Tibial artery (tissue), 4 donors: ENCODE measurements around the gene PIGZ.
A peak's percentile ranks its signal among the peaks of the same experiment; 100 is the strongest.

ENCODE experiments used
- DNase-seq, 2 donors: peaks; one replicate each; pipeline ENCODE4 v3.0.0-alpha.2; 2019
- H3K27ac ChIP-seq, 2 donors: fragments of 200-600 bp; sonication (generic) in 1 of 2; 1 replicate in 1 of 2; 2 replicates in 1 of 2; pipeline ENCODE4 v1.5.1; 2018 to 2019; ENCODE audit warnings: mild to moderate bottlenecking in 1 of 2
- H3K27me3 ChIP-seq, 2 donors: fragments of 200-600 bp; sonication (generic) in 1 of 2; one replicate each; pipeline versions ENCODE4 v1.5.1 to v1.6.0; 2016 to 2019
- H3K36me3 ChIP-seq, 3 donors: fragments of 200-600 bp; sonication (generic) in 2 of 3; one replicate each; pipeline ENCODE4 v1.5.1; 2016 to 2019; ENCODE audit warnings: mild to moderate bottlenecking in 2 of 3
- H3K4me1 ChIP-seq, 4 donors: fragments of 200-600 bp; sonication (generic) in 2 of 4; 1 replicate in 3 of 4; 2 replicates in 1 of 4; pipeline ENCODE4 v1.5.1; 2016 to 2019
- H3K4me3 ChIP-seq, 2 donors: fragments of 200-600 bp; sonication (generic) in 1 of 2; 1 replicate in 1 of 2; 2 replicates in 1 of 2; pipeline ENCODE4 v1.5.1; 2018 to 2019; ENCODE audit warnings: mild to moderate bottlenecking in 2 of 2
- H3K9me3 ChIP-seq, 3 donors: fragments of 200-600 bp; sonication (generic) in 1 of 3; one replicate each; pipeline ENCODE4 v1.5.1; 2016 to 2019
- intact Hi-C: fragments of 100-400 bp; cut with DNase I; formaldehyde crosslinking; loops from one replicate; pipeline ENCODE4 v1.15.0; 2023; ENCODE audit warnings: low total_unique reads
- TF ChIP-seq, protein P1 (sequence below), 2 experiments: fragments of 200-600 bp in 1 of 2; fragments of 450-650 bp in 1 of 2; IDR thresholded peaks; one replicate each; pipeline ENCODE4 v1.5.1; 2017 to 2019; ENCODE audit warnings: antibody characterized with exemption in 2 of 2, mild to moderate bottlenecking in 1 of 2, moderate library complexity in 1 of 2

The PIGZ gene

GRCh38 chr3:196970547-196971093 is 2.0 kb upstream of the PIGZ start:
- intact Hi-C loops, result no loop called here
- Histone ChIP-seq H3K27ac (no peak overlapping the region), H3K4me1 (peaks cover 0 to 26% (median 8%) of the 10 kb centered on the region in 4 donors), H3K4me3 (no peak overlapping the region), H3K9me3 (no peaks in the 10 kb centered on the region), H3K27me3 (no peaks in the 10 kb centered on the region), H3K36me3 (peaks cover 0 to 4% (median 0%) of the 10 kb centered on the region in 3 donors)
- TF ChIP-seq, protein P1, sequence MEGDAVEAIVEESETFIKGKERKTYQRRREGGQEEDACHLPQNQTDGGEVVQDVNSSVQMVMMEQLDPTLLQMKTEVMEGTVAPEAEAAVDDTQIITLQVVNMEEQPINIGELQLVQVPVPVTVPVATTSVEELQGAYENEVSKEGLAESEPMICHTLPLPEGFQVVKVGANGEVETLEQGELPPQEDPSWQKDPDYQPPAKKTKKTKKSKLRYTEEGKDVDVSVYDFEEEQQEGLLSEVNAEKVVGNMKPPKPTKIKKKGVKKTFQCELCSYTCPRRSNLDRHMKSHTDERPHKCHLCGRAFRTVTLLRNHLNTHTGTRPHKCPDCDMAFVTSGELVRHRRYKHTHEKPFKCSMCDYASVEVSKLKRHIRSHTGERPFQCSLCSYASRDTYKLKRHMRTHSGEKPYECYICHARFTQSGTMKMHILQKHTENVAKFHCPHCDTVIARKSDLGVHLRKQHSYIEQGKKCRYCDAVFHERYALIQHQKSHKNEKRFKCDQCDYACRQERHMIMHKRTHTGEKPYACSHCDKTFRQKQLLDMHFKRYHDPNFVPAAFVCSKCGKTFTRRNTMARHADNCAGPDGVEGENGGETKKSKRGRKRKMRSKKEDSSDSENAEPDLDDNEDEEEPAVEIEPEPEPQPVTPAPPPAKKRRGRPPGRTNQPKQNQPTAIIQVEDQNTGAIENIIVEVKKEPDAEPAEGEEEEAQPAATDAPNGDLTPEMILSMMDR (IDR thresholded peaks at IDR 0.05), result no peak
- no peak for DNase-seq

- H3K4me3 ChIP-seq, result peak overlapping the region; percentile 62 to 82
- no peak for DNase-seq
- TF ChIP-seq, protein P1 (IDR thresholded peaks at IDR 0.05), result peak; percentile 74 to 96
- H3K4me1 ChIP-seq, result peaks cover 0 to 26% (median 8%) of the 10 kb centered on the region in 4 donors
- H3K27ac ChIP-seq, result peak overlapping the region; percentile 64 to 72
- no peaks in the 10 kb centered on the region for H3K9me3 ChIP-seq
- no peaks in the 10 kb centered on the region for H3K27me3 ChIP-seq
- H3K36me3 ChIP-seq, result peaks cover 0 to 6% (median 0%) of the 10 kb centered on the region in 3 donors
- intact Hi-C loops, result loop anchor here (2.0 to 10.0 kb wide), 3 partner anchors 27 to 225 kb away; partner anchors contain the start of gene NCBP2
Observed at GRCh38 chr3:196969660-196970546, 1.3 kb upstream of the PIGZ start.

DNA sequence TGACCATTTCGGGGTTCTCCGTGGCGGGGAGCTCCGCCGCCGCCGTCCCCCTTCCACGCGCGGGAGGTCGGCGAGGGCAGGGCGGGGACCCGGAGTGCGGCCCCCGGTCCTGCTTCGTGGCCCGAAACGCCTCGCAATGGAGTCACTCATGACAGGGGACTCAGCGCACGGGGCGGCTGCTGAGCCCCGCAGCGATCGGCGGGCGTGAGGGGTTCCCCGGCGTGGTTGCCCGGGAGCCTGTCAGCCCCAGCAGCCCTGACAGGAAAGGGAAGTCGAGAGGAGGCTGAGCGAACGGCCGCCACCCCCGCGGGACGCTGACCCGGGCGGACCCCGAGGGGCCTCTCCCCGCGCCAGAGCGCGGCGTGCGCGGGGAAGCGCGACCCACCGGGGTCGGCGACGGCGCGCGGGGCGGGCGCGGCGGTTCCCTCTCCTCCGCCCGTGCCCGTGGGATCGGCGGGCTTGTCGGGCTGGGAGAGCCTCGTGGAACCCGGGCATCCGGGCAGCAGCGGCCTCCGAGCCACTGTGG is 564 bp upstream of the PIGZ start:
- H3K27ac ChIP-seq, result peak overlapping the region; percentile 64 to 72
- intact Hi-C loops, result loop anchor here (2.0 to 10.0 kb wide), 3 partner anchors 26 to 224 kb away; partner anchors contain the start of gene NCBP2

DNA sequence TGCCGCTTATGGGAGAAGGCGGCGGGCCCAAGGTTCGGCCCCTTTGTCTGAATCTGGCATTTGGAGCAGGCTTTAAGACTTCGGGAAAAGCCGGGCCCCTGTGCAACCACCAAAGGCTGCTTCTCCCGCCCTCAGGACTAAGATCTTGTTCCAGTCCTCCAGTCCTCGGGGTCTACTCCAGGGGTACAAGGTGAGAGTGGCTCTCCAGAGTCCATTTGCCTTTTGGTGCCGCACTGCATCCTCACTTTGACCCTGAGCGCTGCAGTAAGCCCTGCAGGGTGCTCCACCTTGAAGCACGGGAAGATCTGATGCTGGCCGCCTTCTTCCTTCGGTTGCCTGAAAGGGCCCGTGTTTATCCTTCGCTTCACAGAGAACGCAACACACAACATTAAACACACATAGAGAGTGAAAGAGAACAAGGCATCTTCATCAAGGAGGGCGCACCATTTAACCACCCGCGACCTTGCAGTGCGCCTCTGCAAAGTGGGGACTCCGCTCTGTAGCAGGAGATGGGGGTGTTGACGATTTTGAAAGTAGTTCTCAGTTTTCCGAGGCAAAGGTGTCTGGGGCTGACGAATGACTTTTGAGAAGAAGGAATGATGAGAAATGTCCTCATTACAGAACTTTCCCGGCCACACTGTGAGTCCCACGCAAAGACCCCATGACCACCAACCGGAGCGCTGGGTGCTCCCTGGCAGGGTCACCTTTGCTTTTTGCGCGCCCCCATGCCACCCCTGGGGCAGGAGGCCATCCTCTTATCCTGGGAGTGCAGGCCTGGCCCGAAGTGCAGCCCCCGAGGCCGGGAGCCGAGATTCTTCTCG is 1.0 kb downstream of the PIGZ start:
- TF ChIP-seq, protein P1 (IDR thresholded peaks at IDR 0.05), result no peak
- Histone ChIP-seq H3K36me3 (peaks cover 0 to 6% (median 0%) of the 10 kb centered on the region in 3 donors), H3K9me3 (no peaks in the 10 kb centered on the region), H3K4me1 (peaks cover 0 to 26% (median 8%) of the 10 kb centered on the region in 4 donors), H3K4me3 (peak overlapping the region; percentile 62 to 82), H3K27me3 (no peaks in the 10 kb centered on the region), H3K27ac (peak overlapping the region; percentile 20 to 45)
- DNase-seq, result no peak
- intact Hi-C loops, result loop anchor here (2.0 to 10.0 kb wide), 3 partner anchors 25 to 223 kb away; partner anchors contain the start of gene NCBP2

More for the DNA sequence above, 564 bp upstream of the PIGZ start:
- no peaks in the 10 kb centered on the region for H3K27me3 ChIP-seq
- peak overlapping the region; percentile 62 to 82 for H3K4me3 ChIP-seq
- DNase-seq, result no peak
- no peaks in the 10 kb centered on the region for H3K9me3 ChIP-seq
- H3K4me1 ChIP-seq, result peaks cover 0 to 26% (median 8%) of the 10 kb centered on the region in 4 donors
- peaks cover 0 to 6% (median 0%) of the 10 kb centered on the region in 3 donors for H3K36me3 ChIP-seq
- TF ChIP-seq, protein P1 (IDR thresholded peaks at IDR 0.05), result no peak
